HG02981 (cell line): Measurements from ENCODE around the gene ERGIC3.
A peak's percentile ranks its signal among the peaks of the same experiment; 100 is the strongest.

Source experiments
- ATAC-seq: cut with Tn5 transposase; IDR thresholded peaks from one replicate; pipeline ENCODE4 v1.9.1; 2021; ENCODE audit warnings: mild to moderate bottlenecking, moderate library complexity; ENCODE audit not compliant: unreplicated experiment

Gene ERGIC3

GRCh38 chr20:35541783-35542662 is at the start of gene ERGIC3:
ERGIC3 (plus strand) TSS chr20:35542078; CDS start chr20:35542098, 20 bp downstream.
- ATAC-seq: peak; percentile 92

DNA sequence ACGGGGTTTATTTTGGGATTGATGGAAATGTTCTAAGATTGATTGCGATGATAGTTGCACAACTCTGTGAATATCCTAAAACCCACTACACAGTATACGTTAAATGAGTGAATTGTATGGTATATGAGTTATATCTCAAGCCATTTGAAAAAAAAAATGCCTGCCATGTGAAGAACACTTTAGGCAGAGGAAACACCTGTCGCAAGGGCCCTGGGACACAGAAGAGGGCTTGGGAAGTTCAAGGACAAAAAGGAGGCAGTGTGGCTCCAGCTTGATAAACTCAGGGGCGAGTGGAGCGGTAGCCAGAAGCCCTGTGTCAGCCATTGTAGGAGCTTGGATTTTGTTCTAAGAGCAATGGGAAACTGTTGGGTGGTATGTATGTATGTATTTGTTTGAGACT is 49.5 kb upstream of the ERGIC3 start:
- no peak for ATAC-seq

DNA sequence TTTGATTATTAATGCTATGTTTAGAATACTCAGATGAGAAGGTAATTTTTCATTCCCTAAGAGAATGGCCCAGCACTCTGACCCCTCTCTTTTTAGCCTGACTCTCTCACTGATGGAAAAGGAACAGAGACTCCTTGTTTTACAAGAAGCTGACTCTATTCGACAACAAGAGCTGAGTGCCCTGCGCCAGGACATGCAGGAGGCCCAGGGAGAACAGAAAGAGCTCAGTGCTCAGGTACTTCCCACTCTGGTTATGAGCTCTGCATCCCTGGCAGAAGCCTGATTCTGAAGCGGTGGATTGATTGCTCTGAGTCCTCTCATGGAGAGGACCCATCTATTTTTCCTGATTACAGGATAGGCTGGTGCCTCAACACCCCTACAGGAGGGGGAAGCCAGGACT is 45.4 kb upstream of the ERGIC3 start:
- ATAC-seq: no peak

GRCh38 chr20:35497320-35497719 is 44.6 kb upstream of the ERGIC3 start:
- ATAC-seq: no peak

- ATAC-seq: no peak
Observed at GRCh38 chr20:35497780-35498189, 44.1 kb upstream of the ERGIC3 start.

DNA sequence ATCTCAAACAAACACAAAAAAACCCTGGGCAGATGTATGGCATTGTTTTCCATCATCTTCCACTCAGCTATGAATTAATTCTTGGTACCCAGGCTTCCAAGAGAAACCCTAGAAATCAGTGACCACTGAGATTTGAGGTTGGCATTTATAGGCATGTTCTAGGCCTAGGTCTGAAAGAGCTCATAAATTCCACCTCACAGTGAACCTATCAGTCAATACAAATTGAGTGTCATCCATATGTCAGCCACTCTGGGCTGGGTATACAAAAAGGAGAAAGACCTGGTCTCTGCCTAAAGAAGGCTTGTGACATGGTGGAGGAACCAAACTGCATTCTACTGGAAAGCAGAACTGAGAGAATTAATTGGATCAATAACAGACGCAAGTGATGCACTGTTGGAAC is 42.6 kb upstream of the ERGIC3 start:
- ATAC-seq: no peak

- peak; percentile 58 for ATAC-seq
Observed at GRCh38 chr20:35502352-35502751, 39.5 kb upstream of the ERGIC3 start.

DNA sequence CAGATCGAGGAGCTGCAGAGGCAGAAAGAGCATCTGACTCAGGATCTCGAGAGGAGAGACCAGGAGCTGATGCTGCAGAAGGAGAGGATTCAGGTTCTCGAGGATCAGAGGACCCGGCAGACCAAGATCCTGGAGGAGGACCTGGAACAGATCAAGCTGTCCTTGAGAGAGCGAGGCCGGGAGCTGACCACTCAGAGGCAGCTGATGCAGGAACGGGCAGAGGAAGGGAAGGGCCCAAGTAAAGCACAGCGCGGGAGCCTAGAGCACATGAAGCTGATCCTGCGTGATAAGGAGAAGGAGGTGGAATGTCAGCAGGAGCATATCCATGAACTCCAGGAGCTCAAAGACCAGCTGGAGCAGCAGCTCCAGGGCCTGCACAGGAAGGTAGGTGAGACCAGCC is 38.6 kb upstream of the ERGIC3 start:
- no peak for ATAC-seq

- ATAC-seq: no peak
Observed at GRCh38 chr20:35503841-35504561, 37.9 kb upstream of the ERGIC3 start.

DNA sequence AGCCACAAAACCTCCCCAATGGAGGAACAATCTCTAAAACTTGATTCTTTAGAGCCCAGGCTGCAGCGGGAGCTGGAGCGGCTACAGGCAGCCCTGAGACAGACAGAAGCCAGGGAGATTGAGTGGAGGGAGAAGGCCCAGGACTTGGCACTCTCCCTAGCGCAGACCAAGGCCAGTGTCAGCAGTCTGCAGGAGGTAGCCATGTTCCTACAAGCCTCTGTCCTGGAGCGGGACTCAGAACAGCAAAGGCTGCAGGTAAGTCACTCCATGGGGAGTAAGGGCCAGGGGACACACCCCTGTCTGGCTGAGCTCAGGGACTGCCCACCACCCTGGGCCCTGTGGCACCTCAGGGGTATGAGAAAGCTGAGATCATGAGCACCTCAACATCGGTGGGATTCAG is 37.1 kb upstream of the ERGIC3 start:
- no peak for ATAC-seq

DNA sequence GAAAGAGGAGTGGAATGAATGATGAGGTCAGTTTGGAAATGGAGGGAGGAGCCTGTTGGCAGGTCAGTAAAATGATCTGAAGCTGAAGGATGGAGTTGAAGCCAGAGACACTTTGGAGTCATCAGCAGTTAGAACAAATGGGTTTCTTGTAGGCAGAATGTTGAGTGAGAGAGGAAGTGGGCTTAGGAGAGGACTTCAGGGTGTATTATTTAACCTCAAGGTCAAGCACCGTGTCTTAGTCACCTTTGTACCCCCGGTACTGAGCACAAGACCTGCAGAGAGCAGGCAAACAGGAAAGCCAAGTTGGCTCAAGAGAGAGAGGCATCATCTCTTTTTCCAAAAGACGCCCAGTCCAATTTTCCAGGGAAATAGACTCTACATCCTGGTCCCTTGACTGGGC is 35.7 kb upstream of the ERGIC3 start:
- ATAC-seq: no peak

DNA sequence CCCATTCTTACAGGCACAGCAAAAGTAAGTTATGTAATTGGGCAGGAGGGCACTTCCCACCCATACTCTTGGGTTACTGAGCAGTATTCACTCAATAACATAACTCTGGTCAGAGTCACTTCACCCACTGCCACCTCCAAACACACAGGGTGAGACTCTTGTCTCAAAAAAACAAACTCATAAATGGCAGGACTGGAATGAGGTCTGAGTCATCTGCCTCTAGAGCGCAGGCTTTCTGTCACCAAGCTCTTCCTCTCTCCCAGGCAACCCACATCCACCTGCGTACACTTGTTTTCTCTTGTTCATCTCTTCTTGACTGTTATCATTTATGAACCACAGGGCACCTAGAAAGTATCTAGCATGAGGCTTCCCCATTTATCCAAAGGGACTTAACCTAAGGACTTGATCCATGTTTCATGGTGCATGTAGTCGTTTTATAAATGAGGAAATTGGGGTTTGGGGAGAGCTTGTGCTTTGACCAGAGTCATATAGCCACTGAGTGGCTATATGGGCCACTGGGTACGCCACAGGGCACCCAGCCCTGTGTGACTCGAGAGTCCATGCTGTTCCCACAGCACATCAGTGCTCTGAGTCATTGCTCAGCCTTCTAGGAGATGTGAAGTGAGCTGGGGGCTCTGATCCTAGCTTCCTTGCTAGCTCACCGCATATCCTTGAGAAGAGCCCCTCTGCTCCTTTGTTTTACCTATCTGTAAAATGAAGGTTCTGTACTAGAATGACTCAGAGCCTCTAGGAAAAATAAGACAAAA is 34.8 kb upstream of the ERGIC3 start:
- no peak for ATAC-seq

GRCh38 chr20:35508493-35509218 is 33.2 kb upstream of the ERGIC3 start:
- no peak for ATAC-seq

GRCh38 chr20:35510951-35511735 is 30.7 kb upstream of the ERGIC3 start:
- ATAC-seq: no peak

- ATAC-seq: no peak
Observed at GRCh38 chr20:35511814-35512420, 30.0 kb upstream of the ERGIC3 start.

DNA sequence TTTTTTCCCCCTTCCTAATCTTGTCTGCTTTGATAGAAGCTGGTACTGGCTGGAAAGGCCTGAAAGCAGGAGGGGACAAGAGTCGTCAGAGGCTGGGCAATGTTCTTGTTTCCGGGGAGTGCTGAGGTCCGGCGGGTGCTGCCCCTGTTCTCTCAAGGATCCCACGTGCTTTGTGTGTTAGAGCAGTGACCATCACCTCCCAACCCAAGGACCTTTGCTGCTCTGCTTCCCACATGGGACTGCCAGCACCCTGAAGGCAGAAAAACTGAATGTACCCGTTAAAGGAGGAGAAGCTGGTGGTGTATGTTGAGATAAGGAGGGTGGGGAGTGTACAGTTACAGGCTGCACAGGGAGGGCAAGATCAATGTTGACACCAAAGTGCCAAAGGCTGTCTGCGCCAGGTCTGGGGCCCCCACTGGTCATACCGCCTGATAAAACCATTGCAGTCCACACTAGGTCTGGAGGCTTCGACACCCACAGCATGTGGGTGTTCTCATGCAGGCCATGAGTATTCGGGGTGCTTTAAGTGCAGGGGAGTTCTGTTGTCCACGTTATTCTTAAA is 27.4 kb upstream of the ERGIC3 start:
- no peak for ATAC-seq

DNA sequence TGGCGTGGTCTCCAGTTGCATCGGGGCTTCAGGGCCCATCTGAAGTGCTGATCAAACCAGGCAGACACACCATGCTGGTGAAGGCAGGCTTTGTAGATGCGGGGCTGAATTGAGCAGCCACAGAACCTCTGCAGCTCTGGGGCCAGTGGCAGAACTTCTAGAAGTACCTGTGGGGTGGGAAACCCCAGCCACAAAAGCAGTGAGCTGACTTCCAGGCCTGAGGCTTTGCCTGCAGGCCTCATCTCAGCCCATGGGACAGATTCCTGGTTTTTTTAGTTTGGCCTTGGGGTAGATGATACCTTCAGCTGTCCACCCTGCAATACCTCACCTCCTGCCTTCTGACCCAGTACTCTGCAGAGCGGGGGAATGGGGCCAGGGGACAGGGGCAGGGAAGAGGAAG is 26.5 kb upstream of the ERGIC3 start:
- ATAC-seq: no peak

DNA sequence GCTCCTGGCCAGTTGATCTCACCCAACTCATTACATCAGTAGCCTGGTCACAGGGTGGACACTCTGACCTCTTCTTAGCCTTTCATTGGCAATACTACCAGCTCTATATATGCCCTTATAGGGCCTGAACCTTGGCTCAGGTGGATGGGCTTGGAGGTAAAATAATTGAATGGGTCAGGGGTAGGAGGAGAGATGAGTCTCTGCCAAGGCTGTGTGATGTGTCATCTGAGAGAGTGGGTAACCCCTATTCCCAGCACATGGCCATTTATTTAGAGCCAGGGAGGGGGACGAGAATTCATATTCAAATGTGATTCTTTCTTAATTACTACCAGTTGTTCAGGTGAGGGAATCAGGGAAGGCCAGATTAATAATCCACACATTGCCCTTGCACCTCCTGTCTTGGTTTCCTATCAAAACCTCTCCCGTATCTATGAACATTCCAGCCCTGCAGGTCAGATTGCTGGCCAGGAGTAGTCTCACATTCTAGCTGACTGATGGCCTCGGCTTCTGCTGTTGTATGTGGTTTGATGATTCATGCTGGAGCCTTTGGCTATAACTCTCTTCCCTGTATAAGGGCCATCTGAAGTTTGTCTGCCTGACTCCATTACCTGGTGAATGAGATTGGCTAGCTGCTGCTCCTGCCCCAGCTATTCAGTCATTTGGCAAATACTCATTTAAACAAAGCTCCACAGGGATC is 25.8 kb upstream of the ERGIC3 start:
- ATAC-seq: no peak

DNA sequence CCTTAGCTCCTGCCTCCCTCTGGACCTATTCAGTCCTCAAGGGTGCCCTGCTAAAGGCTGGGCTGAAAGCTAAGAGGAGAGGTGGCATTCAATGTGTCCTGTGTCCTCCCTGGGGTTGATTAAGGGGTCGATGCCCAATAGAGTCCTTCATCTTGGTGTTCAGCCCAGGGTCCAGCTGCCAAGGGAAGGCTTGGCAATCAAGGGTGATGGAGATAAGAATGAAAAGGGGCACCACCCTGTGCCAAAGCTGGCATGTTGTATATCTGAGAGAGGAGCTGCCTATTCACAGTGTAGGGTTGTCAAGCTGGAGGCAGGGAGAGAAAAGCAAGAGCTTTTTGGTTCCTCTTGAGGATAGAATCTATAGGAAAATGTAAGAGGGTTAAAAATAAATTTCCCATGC is 24.8 kb upstream of the ERGIC3 start:
- ATAC-seq: no peak
